Endodermal cell (in vitro differentiated cells): ENCODE results near the gene ATXN7. TPM values are rescaled to one million over a fixed set of nuclear protein-coding genes. Genes with fewer than 3 reads are reported as not detected.

Experiments used
- DNase-seq: peaks from one replicate; pipeline ENCODE4 v3.0.0-alpha.2; 2017
- H3K27ac ChIP-seq: 2 replicates; pipeline ENCODE4 v1.5.1; 2013; ENCODE audit warnings: mild to moderate bottlenecking, low read depth, low read length, moderate library complexity
- H3K27me3 ChIP-seq: 2 replicates; pipeline ENCODE4 v1.6.1; 2013; ENCODE audit warnings: mild to moderate bottlenecking, low read length, moderate library complexity; ENCODE audit not compliant: insufficient read depth, control insufficient read depth, poor library complexity, severe bottlenecking
- H3K36me3 ChIP-seq: 2 replicates; pipeline ENCODE4 v1.7.0; 2013; ENCODE audit warnings: mild to moderate bottlenecking, low read length, moderate library complexity; ENCODE audit not compliant: control insufficient read depth, insufficient read depth
- H3K4me1 ChIP-seq: one replicate; pipeline ENCODE4 v1.7.0; 2013; ENCODE audit warnings: low read length; ENCODE audit not compliant: control insufficient read depth, insufficient read depth
- H3K4me3 ChIP-seq: 2 replicates; pipeline ENCODE4 v1.5.1; 2013; ENCODE audit warnings: mild to moderate bottlenecking, low read length, moderate library complexity
- H3K9ac ChIP-seq: 2 replicates; pipeline ENCODE4 v1.6.1; 2013; ENCODE audit warnings: mild to moderate bottlenecking, low read length, moderate library complexity; ENCODE audit not compliant: poor library complexity, severe bottlenecking; ENCODE audit errors: extremely low read depth
- H3K9me3 ChIP-seq: 2 replicates; pipeline ENCODE4 v1.6.1; 2013; ENCODE audit warnings: mild to moderate bottlenecking, low read length, moderate library complexity; ENCODE audit not compliant: control insufficient read depth
- H3K27ac Mint-ChIP-seq: 2 replicates; pipeline ENCODE4 v1.8.0; 2020; ENCODE audit warnings: mixed read lengths
- H3K27me3 Mint-ChIP-seq: 2 replicates; pipeline ENCODE4 v1.8.0; 2021; ENCODE audit warnings: mild to moderate bottlenecking, mixed read lengths; ENCODE audit not compliant: insufficient read depth
- H3K36me3 Mint-ChIP-seq: 2 replicates; pipeline ENCODE4 v1.8.0; 2020; ENCODE audit warnings: low read depth, mixed read lengths
- H3K4me1 Mint-ChIP-seq: 2 replicates; pipeline ENCODE4 v1.8.0; 2020; ENCODE audit warnings: mixed read lengths
- H3K4me3 Mint-ChIP-seq: 2 replicates; pipeline ENCODE4 v1.8.0; 2020; ENCODE audit warnings: mild to moderate bottlenecking, moderate library complexity, mixed read lengths
- H3K9me3 Mint-ChIP-seq: 2 replicates; pipeline ENCODE4 v1.8.0; 2020; ENCODE audit warnings: mild to moderate bottlenecking, mixed read lengths
- WGBS, 2 experiments: methylation state at CpG; one replicate each; pipeline versions ENCODE4 v1.1.5 to v1.1.7; 2013; ENCODE audit warnings: missing lambda C conversion rate in 2 of 2, mixed read lengths in 1 of 2; ENCODE audit not compliant: insufficient coverage in 1 of 2, insufficient read length in 1 of 2; 5-methylcytosine and 5-hydroxymethylcytosine counted together
- total RNA-seq, 2 donors: library from RNA; stranded (reverse); fragmentation: NEBNext Ultra II Directional in 1 of 2; extraction: Animal tissue kit (Norgen Biotek cat#: 25700) in 1 of 2; gene quantifications; 2 replicates in 1 of 2; 3 replicates in 1 of 2; pipeline ENCODE4 v1.2.1, GENCODE V29; 2021
- TF ChIP-seq, protein P1 (sequence below): fragments of 200-600 bp; sonication (generic); conservative IDR thresholded peaks from 2 replicates; pipeline ENCODE4 v1.5.0; 2021; ENCODE audit warnings: antibody characterized with exemption, mild to moderate bottlenecking

Gene ATXN7
- total RNA-seq, 2 donors from 2014 or later, result 28.1 to 28.8 TPM

DNA sequence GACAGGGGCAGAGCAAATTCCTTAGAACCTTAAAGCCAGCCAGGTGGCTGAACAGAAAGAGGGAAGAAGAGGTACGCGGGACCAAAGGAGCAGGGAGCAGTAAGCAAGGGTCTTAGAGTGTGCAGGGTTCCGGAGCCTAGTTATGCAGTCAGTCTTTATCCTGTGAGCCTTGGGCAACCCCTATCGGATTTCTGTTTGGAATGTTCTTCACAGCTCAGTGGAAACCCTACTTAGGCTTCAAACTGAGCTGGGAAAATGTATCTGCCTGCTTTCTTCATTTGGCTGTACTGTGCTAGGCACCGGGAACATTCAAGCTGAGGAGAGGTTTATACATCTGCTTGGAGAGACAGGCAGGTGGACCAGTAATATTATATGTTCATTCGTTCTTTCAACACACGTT, 122.5 kb downstream of the ATXN7 start:
- H3K9me3 Mint-ChIP-seq, result no peaks in the 10 kb centered on the region
- WGBS, 2 experiments, result 89 to 90% methylated on average over 3 to 7 of the region's 7 CpGs
- H3K4me1 Mint-ChIP-seq, result peaks cover 11% of the 10 kb centered on the region
- DNase-seq, result no peak
- H3K4me1 ChIP-seq, result peaks cover 7% of the 10 kb centered on the region
- TF ChIP-seq, protein P1, sequence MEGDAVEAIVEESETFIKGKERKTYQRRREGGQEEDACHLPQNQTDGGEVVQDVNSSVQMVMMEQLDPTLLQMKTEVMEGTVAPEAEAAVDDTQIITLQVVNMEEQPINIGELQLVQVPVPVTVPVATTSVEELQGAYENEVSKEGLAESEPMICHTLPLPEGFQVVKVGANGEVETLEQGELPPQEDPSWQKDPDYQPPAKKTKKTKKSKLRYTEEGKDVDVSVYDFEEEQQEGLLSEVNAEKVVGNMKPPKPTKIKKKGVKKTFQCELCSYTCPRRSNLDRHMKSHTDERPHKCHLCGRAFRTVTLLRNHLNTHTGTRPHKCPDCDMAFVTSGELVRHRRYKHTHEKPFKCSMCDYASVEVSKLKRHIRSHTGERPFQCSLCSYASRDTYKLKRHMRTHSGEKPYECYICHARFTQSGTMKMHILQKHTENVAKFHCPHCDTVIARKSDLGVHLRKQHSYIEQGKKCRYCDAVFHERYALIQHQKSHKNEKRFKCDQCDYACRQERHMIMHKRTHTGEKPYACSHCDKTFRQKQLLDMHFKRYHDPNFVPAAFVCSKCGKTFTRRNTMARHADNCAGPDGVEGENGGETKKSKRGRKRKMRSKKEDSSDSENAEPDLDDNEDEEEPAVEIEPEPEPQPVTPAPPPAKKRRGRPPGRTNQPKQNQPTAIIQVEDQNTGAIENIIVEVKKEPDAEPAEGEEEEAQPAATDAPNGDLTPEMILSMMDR, result no peak
- peaks cover 52% of the 10 kb centered on the region for H3K36me3 Mint-ChIP-seq
- H3K27ac Mint-ChIP-seq, result peak overlapping the region; percentile 28
- no peaks in the 10 kb centered on the region for H3K27me3 Mint-ChIP-seq
- peaks cover 77% of the 10 kb centered on the region for H3K36me3 ChIP-seq
- no peaks in the 10 kb centered on the region for H3K27me3 ChIP-seq
- no peaks in the 10 kb centered on the region for H3K9me3 ChIP-seq
- H3K9ac ChIP-seq, result no peak overlapping the region
- H3K27ac ChIP-seq, result no peak overlapping the region
- no peak overlapping the region for H3K4me3 Mint-ChIP-seq
- H3K4me3 ChIP-seq, result no peak overlapping the region

DNA sequence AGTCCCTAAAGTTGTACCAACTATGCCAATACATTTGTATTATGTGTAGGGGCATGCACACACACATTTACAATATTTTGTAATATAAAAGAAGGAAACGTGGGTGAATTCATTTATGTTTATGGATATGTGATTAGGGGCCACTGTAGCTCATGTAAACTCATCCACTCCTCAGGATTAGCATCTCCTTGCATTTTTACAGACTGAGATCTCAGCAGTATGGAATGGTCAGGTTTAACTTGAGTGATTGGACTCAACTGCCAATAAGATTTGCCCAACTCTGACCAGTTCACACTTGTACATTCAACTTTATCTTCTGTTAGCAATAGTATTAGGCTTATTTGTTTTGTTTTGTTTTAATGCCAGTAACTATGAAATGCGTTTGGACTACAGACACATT, 123.2 kb downstream of the ATXN7 start:
- TF ChIP-seq, protein P1, result no peak
- no peak overlapping the region for H3K4me3 Mint-ChIP-seq
- H3K27me3 ChIP-seq, result no peaks in the 10 kb centered on the region
- DNase-seq, result no peak
- H3K9me3 ChIP-seq, result no peaks in the 10 kb centered on the region
- H3K9ac ChIP-seq, result no peak overlapping the region
- H3K27ac Mint-ChIP-seq, result no peak overlapping the region
- no peaks in the 10 kb centered on the region for H3K9me3 Mint-ChIP-seq
- peaks cover 7% of the 10 kb centered on the region for H3K4me1 ChIP-seq
- 88 to 90% methylated on average over 1 of the region's 2 CpGs for WGBS, 2 experiments
- H3K36me3 Mint-ChIP-seq, result peaks cover 52% of the 10 kb centered on the region
- H3K36me3 ChIP-seq, result peaks cover 77% of the 10 kb centered on the region
- H3K27ac ChIP-seq, result no peak overlapping the region
- H3K4me1 Mint-ChIP-seq, result peaks cover 11% of the 10 kb centered on the region
- H3K4me3 ChIP-seq, result no peak overlapping the region
- no peaks in the 10 kb centered on the region for H3K27me3 Mint-ChIP-seq

DNA sequence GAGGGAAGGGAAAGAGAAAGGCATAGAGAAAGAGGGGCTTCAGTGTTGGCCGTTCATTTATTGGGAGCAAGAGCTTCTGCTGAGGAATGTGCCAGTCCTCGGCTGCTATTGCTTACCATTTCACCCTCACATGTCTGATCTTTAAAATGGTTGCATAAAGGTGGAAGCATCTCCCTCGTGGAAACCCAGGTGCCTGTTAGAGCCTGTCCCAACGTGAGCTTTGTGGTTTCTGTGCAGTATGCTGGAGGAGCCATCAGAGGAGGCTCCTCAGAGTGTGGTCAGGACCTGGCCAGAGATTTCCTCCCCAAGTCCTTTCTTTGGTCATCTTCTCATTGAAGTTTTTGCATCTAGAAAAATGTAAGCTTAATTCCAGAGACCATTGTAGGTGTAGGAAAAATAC, 125.3 kb downstream of the ATXN7 start:
- Mint-ChIP-seq H3K4me1 (peaks cover 24% of the 10 kb centered on the region), H3K27ac (no peak overlapping the region), H3K4me3 (no peak overlapping the region), H3K36me3 (peaks cover 52% of the 10 kb centered on the region), H3K27me3 (no peaks in the 10 kb centered on the region), H3K9me3 (no peaks in the 10 kb centered on the region)
- Histone ChIP-seq H3K27ac (no peak overlapping the region), H3K4me1 (peaks cover 7% of the 10 kb centered on the region), H3K36me3 (peaks cover 77% of the 10 kb centered on the region), H3K4me3 (no peak overlapping the region), H3K27me3 (no peaks in the 10 kb centered on the region), H3K9me3 (no peaks in the 10 kb centered on the region), H3K9ac (no peak overlapping the region)
- TF ChIP-seq, protein P1, result no peak
- 94 to 95% methylated on average over 4 of the region's 4 CpGs for WGBS, 2 experiments
- no peak for DNase-seq
